A673 (cell line): ENCODE data around the gene ST7.
A peak's percentile ranks its signal among the peaks of the same experiment; 100 is the strongest.

Source experiments
- CTCF ChIP-seq: fragments of 300-800, 200-600 bp; sonication (generic); conservative IDR thresholded peaks from 2 replicates; pipeline ENCODE4 v1.5.1; 2017; ENCODE audit warnings: low read depth, mild to moderate bottlenecking, antibody characterized with exemption, low read length, moderate library complexity, mixed read lengths
- EZH2 ChIP-seq: fragments of 200-600 bp; sonication (generic); IDR thresholded peaks from 2 replicates; pipeline ENCODE4 v1.6.1; 2017; ENCODE audit warnings: borderline replicate concordance, low read depth, mild to moderate bottlenecking, mixed read lengths, antibody characterized with exemption, low read length; ENCODE audit not compliant: poor library complexity, severe bottlenecking

- TF ChIP-seq CTCF (peak; percentile 91), EZH2 (no peak)
Observed at GRCh38 chr7:117212969-117213877, 259.9 kb downstream of the ST7 start.
